Measurements from ENCODE around the gene GAS1. TPM values are rescaled to one million over a fixed set of nuclear protein-coding genes. Genes with fewer than 3 reads are reported as not detected.

Gene GAS1
- 1 to 10 TPM in 2 of 4 donors, under 1 TPM in 2; 0.54 to 7.4 (median 1.6) TPM for polyA plus RNA-seq
- long read RNA-seq, donor 1, transcript GAS1-201 (1 exons, 2,827 nt): major isoform, 11 of 11 reads
- long read RNA-seq, donor 1, partial matches to known transcripts: 0 of 11 reads
- long read RNA-seq, donor 1, other reads (novel, unspliced or antisense): 0 of 11 reads
- long read RNA-seq, donor 2, transcript GAS1-201 (1 exons, 2,827 nt): major isoform, 5 of 5 reads
- long read RNA-seq, donor 2, partial matches to known transcripts: 0 of 5 reads
- long read RNA-seq, donor 2, other reads (novel, unspliced or antisense): 0 of 5 reads
- long read RNA-seq, donor 3, transcript GAS1-201 (1 exons, 2,827 nt): major isoform, 13 of 13 reads
- long read RNA-seq, donor 3, partial matches to known transcripts: 0 of 13 reads
- long read RNA-seq, donor 3, other reads (novel, unspliced or antisense): 0 of 13 reads
- long read RNA-seq, donor 4, partial matches to known transcripts: 0 of 2 reads
- long read RNA-seq, donor 4, other reads (novel, unspliced or antisense): 0 of 2 reads
- long read RNA-seq, donor 5, partial matches to known transcripts: 0 of 3 reads
- long read RNA-seq, donor 5, other reads (novel, unspliced or antisense): 0 of 3 reads
- long read RNA-seq, donor 6, transcript GAS1-201 (1 exons, 2,827 nt): major isoform, 11 of 11 reads
- long read RNA-seq, donor 6, partial matches to known transcripts: 0 of 11 reads
- long read RNA-seq, donor 6, other reads (novel, unspliced or antisense): 0 of 11 reads
- long read RNA-seq, donor 7, transcript GAS1-201 (1 exons, 2,827 nt): major isoform, 35 of 35 reads
- long read RNA-seq, donor 7, partial matches to known transcripts: 0 of 35 reads
- long read RNA-seq, donor 7, other reads (novel, unspliced or antisense): 0 of 35 reads
- long read RNA-seq, donor 8, transcript GAS1-201 (1 exons, 2,827 nt): major isoform, 17 of 17 reads
- long read RNA-seq, donor 8, partial matches to known transcripts: 0 of 17 reads
- long read RNA-seq, donor 8, other reads (novel, unspliced or antisense): 0 of 17 reads
- long read RNA-seq, donor 9, transcript GAS1-201 (1 exons, 2,827 nt): major isoform, 9 of 9 reads
- long read RNA-seq, donor 9, partial matches to known transcripts: 0 of 9 reads
- long read RNA-seq, donor 9, other reads (novel, unspliced or antisense): 0 of 9 reads
- long read RNA-seq, donor 10, transcript GAS1-201 (1 exons, 2,827 nt): major isoform, 39 of 39 reads
- long read RNA-seq, donor 10, partial matches to known transcripts: 0 of 39 reads
- long read RNA-seq, donor 10, other reads (novel, unspliced or antisense): 0 of 39 reads

- H3K9me3 ChIP-seq (ENCODE audit: control insufficient read depth in 2 of 2, insufficient read depth in 1 of 2, low read depth in 1 of 2, low read length in 1 of 2): peaks cover 0 to 5% of the 10 kb centered on the region in 2 donors
- H3K27me3 ChIP-seq (ENCODE audit: control insufficient read depth in 3 of 3, insufficient read depth in 3 of 3, low read length in 3 of 3): peaks cover 0 to 10% (median 1%) of the 10 kb centered on the region in 3 donors
- WGBS, 3 donors: 0 to 1% (median 0%) methylated on average over 64 to 89 of the region's 89 CpGs
- no peaks in the 10 kb centered on the region for H3K36me3 ChIP-seq (ENCODE audit: control insufficient read depth in 3 of 3, insufficient read depth in 2 of 3, low read depth in 1 of 3, low read length in 3 of 3)
- H3K4me1 ChIP-seq (ENCODE audit: control insufficient read depth in 3 of 3, insufficient read depth in 2 of 3, low read depth in 1 of 3, low read length in 2 of 3): peaks cover 0 to 13% (median 0%) of the 10 kb centered on the region in 3 donors
- H3K27ac ChIP-seq (ENCODE audit: low read depth in 1 of 3, low read length in 2 of 3): peak within 1 kb of the TSS; percentile 34 to 84 (median 84)
- peak within 1 kb of the TSS; percentile 48 to 75 (median 67) for H3K4me3 ChIP-seq (ENCODE audit: low read depth in 1 of 3, low read length in 3 of 3)
- FAIRE-seq (no peak), DNase-seq (peak; percentile 79 to 80)
Observed at GRCh38 chr9:86947146-86948073, at the start of gene GAS1. TSS of gene GAS1 (minus strand) at chr9:86947506. CDS start at chr9:86946779, 727 bp downstream.

DNA sequence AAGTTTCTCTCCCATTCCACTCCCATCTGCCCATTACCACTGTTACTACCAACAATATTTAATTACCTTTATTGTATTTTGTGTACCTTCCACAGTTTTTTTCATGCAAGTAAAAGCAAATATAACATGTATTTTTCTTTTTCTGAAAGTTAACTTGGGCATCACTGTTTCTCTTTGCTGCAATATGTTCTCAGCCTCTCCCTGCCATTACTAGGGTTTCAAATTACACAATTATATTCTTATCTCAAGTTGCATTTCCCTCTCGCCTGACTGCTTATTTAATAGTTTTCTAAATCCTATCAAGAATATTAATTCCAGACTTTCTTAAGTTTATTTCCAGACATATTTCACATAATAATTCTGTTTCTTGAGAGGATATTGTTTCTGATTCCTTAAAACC lies 46.9 kb upstream of the GAS1 start:
- no peak overlapping the region for H3K4me3 ChIP-seq (ENCODE audit: low read depth in 1 of 3, low read length in 3 of 3)
- 20 to 43% (median 29%) methylated on average over 1 of the region's 1 CpG for whole genome bisulfite sequencing, 3 donors
- no peaks in the 10 kb centered on the region for H3K9me3 ChIP-seq (ENCODE audit: control insufficient read depth in 2 of 2, insufficient read depth in 1 of 2, low read depth in 1 of 2, low read length in 1 of 2)
- no peaks in the 10 kb centered on the region for H3K36me3 ChIP-seq (ENCODE audit: control insufficient read depth in 3 of 3, insufficient read depth in 2 of 3, low read depth in 1 of 3, low read length in 3 of 3)
- no peaks in the 10 kb centered on the region for H3K4me1 ChIP-seq (ENCODE audit: control insufficient read depth in 3 of 3, insufficient read depth in 2 of 3, low read depth in 1 of 3, low read length in 2 of 3)
- DNase-seq: no peak
- no peak for FAIRE-seq
- peaks cover 0 to 2% (median 0%) of the 10 kb centered on the region in 3 donors for H3K27me3 ChIP-seq (ENCODE audit: control insufficient read depth in 3 of 3, insufficient read depth in 3 of 3, low read length in 3 of 3)
- H3K27ac ChIP-seq (ENCODE audit: low read depth in 1 of 3, low read length in 2 of 3): no peak overlapping the region

GRCh38 chr9:86993830-86994229 lies 46.5 kb upstream of the GAS1 start:
- no peak for FAIRE-seq

DNA sequence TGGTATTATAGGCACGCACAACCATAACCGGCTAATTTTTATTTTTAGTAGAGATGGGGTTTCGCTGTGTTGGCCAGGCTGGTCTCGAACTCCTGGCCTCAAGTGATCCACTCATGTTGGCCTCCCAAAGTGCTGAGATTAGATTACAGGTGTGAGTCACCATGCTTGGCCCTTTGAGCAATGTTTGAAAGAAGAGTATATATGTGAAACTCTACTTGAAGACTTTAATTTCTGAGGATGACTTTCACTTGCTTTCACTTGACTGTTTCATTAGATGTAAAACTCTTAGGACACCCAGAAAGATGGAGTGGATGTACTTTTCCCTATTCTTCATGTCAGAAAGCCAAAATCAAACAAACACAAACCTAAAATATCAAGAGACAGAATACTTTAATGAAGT lies 43.8 kb upstream of the GAS1 start:
- Histone ChIP-seq H3K27ac (ENCODE audit: low read depth in 1 of 3, low read length in 2 of 3) (no peak overlapping the region), H3K27me3 (ENCODE audit: control insufficient read depth in 3 of 3, insufficient read depth in 3 of 3, low read length in 3 of 3) (peaks cover 0 to under 1% (median 0%) of the 10 kb centered on the region in 3 donors), H3K4me1 (ENCODE audit: control insufficient read depth in 3 of 3, insufficient read depth in 2 of 3, low read depth in 1 of 3, low read length in 2 of 3) (no peaks in the 10 kb centered on the region), H3K9me3 (ENCODE audit: control insufficient read depth in 2 of 2, insufficient read depth in 1 of 2, low read depth in 1 of 2, low read length in 1 of 2) (no peaks in the 10 kb centered on the region), H3K36me3 (ENCODE audit: control insufficient read depth in 3 of 3, insufficient read depth in 2 of 3, low read depth in 1 of 3, low read length in 3 of 3) (no peaks in the 10 kb centered on the region), H3K4me3 (ENCODE audit: low read depth in 1 of 3, low read length in 3 of 3) (no peak overlapping the region)
- DNase-seq (no peak), FAIRE-seq (no peak)
- WGBS, 3 donors: 64 to 80% (median 78%) methylated on average over 4 of the region's 4 CpGs

More at GRCh38 chr9:86993830-86994229, 46.5 kb upstream of the GAS1 start:
- no peak for DNase-seq
- peaks cover 0 to 2% (median 0%) of the 10 kb centered on the region in 3 donors for H3K27me3 ChIP-seq (ENCODE audit: control insufficient read depth in 3 of 3, insufficient read depth in 3 of 3, low read length in 3 of 3)
- H3K4me3 ChIP-seq (ENCODE audit: low read depth in 1 of 3, low read length in 3 of 3): no peak overlapping the region
- no peaks in the 10 kb centered on the region for H3K4me1 ChIP-seq (ENCODE audit: control insufficient read depth in 3 of 3, insufficient read depth in 2 of 3, low read depth in 1 of 3, low read length in 2 of 3)
- no peak overlapping the region for H3K27ac ChIP-seq (ENCODE audit: low read depth in 1 of 3, low read length in 2 of 3)
- H3K9me3 ChIP-seq (ENCODE audit: control insufficient read depth in 2 of 2, insufficient read depth in 1 of 2, low read depth in 1 of 2, low read length in 1 of 2): no peaks in the 10 kb centered on the region
- H3K36me3 ChIP-seq (ENCODE audit: control insufficient read depth in 3 of 3, insufficient read depth in 2 of 3, low read depth in 1 of 3, low read length in 3 of 3): no peaks in the 10 kb centered on the region

DNA sequence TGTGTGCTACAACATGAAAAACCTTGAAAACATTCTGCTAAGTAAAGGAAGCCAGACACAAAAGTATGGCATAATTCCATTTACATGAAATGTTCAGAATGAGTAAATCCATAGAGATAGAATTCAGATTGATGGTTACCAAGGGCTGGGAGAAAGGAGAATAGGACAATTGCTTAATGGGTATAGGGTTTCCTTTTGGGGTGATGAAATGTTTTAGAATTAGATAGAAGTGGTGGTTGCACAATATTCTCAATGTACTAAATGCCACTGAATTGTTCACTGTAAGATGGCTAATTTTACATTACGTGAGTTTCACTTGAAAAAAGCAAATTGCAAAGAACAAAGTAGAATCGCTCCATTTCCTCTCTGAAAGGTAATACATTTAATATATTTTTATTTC lies 43.0 kb upstream of the GAS1 start:
- Histone ChIP-seq H3K27me3 (ENCODE audit: control insufficient read depth in 3 of 3, insufficient read depth in 3 of 3, low read length in 3 of 3) (no peaks in the 10 kb centered on the region), H3K9me3 (ENCODE audit: control insufficient read depth in 2 of 2, insufficient read depth in 1 of 2, low read depth in 1 of 2, low read length in 1 of 2) (no peaks in the 10 kb centered on the region), H3K27ac (ENCODE audit: low read depth in 1 of 3, low read length in 2 of 3) (no peak overlapping the region), H3K36me3 (ENCODE audit: control insufficient read depth in 3 of 3, insufficient read depth in 2 of 3, low read depth in 1 of 3, low read length in 3 of 3) (no peaks in the 10 kb centered on the region), H3K4me1 (ENCODE audit: control insufficient read depth in 3 of 3, insufficient read depth in 2 of 3, low read depth in 1 of 3, low read length in 2 of 3) (no peaks in the 10 kb centered on the region), H3K4me3 (ENCODE audit: low read depth in 1 of 3, low read length in 3 of 3) (no peak overlapping the region)
- DNase-seq: no peak
- FAIRE-seq: no peak
- 95 to 98% (median 97%) methylated on average over 2 of the region's 2 CpGs for WGBS, 3 donors

- H3K9me3 ChIP-seq (ENCODE audit: control insufficient read depth in 2 of 2, insufficient read depth in 1 of 2, low read depth in 1 of 2, low read length in 1 of 2): no peaks in the 10 kb centered on the region
- H3K27me3 ChIP-seq (ENCODE audit: control insufficient read depth in 3 of 3, insufficient read depth in 3 of 3, low read length in 3 of 3): no peaks in the 10 kb centered on the region
- FAIRE-seq: no peak
- H3K27ac ChIP-seq (ENCODE audit: low read depth in 1 of 3, low read length in 2 of 3): no peak overlapping the region
- 72 to 84% (median 75%) methylated on average over 2 of the region's 2 CpGs for WGBS, 3 donors
- DNase-seq: no peak
- H3K4me1 ChIP-seq (ENCODE audit: control insufficient read depth in 3 of 3, insufficient read depth in 2 of 3, low read depth in 1 of 3, low read length in 2 of 3): no peaks in the 10 kb centered on the region
- H3K4me3 ChIP-seq (ENCODE audit: low read depth in 1 of 3, low read length in 3 of 3): no peak overlapping the region
- H3K36me3 ChIP-seq (ENCODE audit: control insufficient read depth in 3 of 3, insufficient read depth in 2 of 3, low read depth in 1 of 3, low read length in 3 of 3): no peaks in the 10 kb centered on the region
Observed at GRCh38 chr9:86987900-86988299, 40.6 kb upstream of the GAS1 start.

GRCh38 chr9:86985132-86985647 lies 37.9 kb upstream of the GAS1 start:
- H3K4me3 ChIP-seq (ENCODE audit: low read depth in 1 of 3, low read length in 3 of 3): no peak overlapping the region
- WGBS, 3 donors: 37 to 73% (median 61%) methylated on average over 2 of the region's 2 CpGs
- H3K36me3 ChIP-seq (ENCODE audit: control insufficient read depth in 3 of 3, insufficient read depth in 2 of 3, low read depth in 1 of 3, low read length in 3 of 3): no peaks in the 10 kb centered on the region
- no peak for FAIRE-seq
- H3K4me1 ChIP-seq (ENCODE audit: control insufficient read depth in 3 of 3, insufficient read depth in 2 of 3, low read depth in 1 of 3, low read length in 2 of 3): no peaks in the 10 kb centered on the region
- H3K27me3 ChIP-seq (ENCODE audit: control insufficient read depth in 3 of 3, insufficient read depth in 3 of 3, low read length in 3 of 3): peaks cover 0 to 2% (median 0%) of the 10 kb centered on the region in 3 donors
- no peak overlapping the region for H3K27ac ChIP-seq (ENCODE audit: low read depth in 1 of 3, low read length in 2 of 3)
- no peaks in the 10 kb centered on the region for H3K9me3 ChIP-seq (ENCODE audit: control insufficient read depth in 2 of 2, insufficient read depth in 1 of 2, low read depth in 1 of 2, low read length in 1 of 2)
- DNase-seq: no peak

All from small intestine (tissue), 16 donors.